OCI-LY1 (cell line): Measurements from ENCODE around the gene CHST11.

Experiments used
- H2AFZ ChIP-seq: fragments of 200-600 bp; sonication (generic), shearing (Covaris generic); 2 replicates; pipeline ENCODE4 v1.6.0; 2014; ENCODE audit warnings: antibody characterized with exemption, mild to moderate bottlenecking, low read length
- H3F3A ChIP-seq: fragments of 200-600 bp; sonication (generic), shearing (Covaris generic); 2 replicates; pipeline ENCODE4 v1.6.0; 2014; ENCODE audit warnings: mild to moderate bottlenecking, antibody characterized with exemption, low read length, moderate library complexity; ENCODE audit not compliant: insufficient read depth
- H3K27ac ChIP-seq: fragments of 200-600 bp; sonication (generic); 2 replicates; pipeline ENCODE4 v1.5.1; 2014; ENCODE audit warnings: low read length, mixed run types, mild to moderate bottlenecking, low read depth; ENCODE audit not compliant: poor library complexity, severe bottlenecking
- H3K27me3 ChIP-seq: fragments of 200-600 bp; sonication (generic); 2 replicates; pipeline ENCODE4 v1.6.0; 2014; ENCODE audit warnings: antibody characterized with exemption, mild to moderate bottlenecking, low read length, moderate library complexity; ENCODE audit not compliant: insufficient read depth
- H3K36me3 ChIP-seq: fragments of 200-600 bp; sonication (generic); 2 replicates; pipeline ENCODE4 v1.6.1; 2014; ENCODE audit warnings: mild to moderate bottlenecking, antibody characterized with exemption, low read length, moderate library complexity, mixed read lengths; ENCODE audit not compliant: insufficient read depth
- H3K4me1 ChIP-seq: fragments of 200-600 bp; sonication (generic); 2 replicates; pipeline ENCODE4 v1.5.1; 2014; ENCODE audit warnings: mild to moderate bottlenecking, low read length, moderate library complexity; ENCODE audit not compliant: insufficient read depth, severe bottlenecking
- H3K4me2 ChIP-seq: fragments of 200-600 bp; sonication (generic), shearing (Covaris generic); 2 replicates; pipeline ENCODE4 v1.6.1; 2014; ENCODE audit warnings: low read length
- H3K4me3 ChIP-seq: fragments of 200-600 bp; sonication (generic); 2 replicates; pipeline ENCODE4 v1.5.1; 2014; ENCODE audit warnings: low read length, low read depth, mild to moderate bottlenecking, mixed read lengths; ENCODE audit not compliant: poor library complexity, severe bottlenecking
- H3K79me2 ChIP-seq: fragments of 200-600 bp; shearing (Covaris generic); 2 replicates; pipeline ENCODE4 v1.6.1; 2016; ENCODE audit warnings: mixed run types, low read length, mixed read lengths; ENCODE audit not compliant: insufficient read depth
- H3K9ac ChIP-seq: fragments of 200-600 bp; sonication (generic), shearing (Covaris generic); 2 replicates; pipeline ENCODE4 v1.6.1; 2014; ENCODE audit warnings: mild to moderate bottlenecking, low read length, mixed read lengths
- H3K9me2 ChIP-seq: fragments of 200-600 bp; sonication (generic), shearing (Covaris generic); 2 replicates; pipeline ENCODE4 v1.6.1; 2014; ENCODE audit warnings: low read depth, mild to moderate bottlenecking, low read length, mixed read lengths
- H3K9me3 ChIP-seq: fragments of 200-600 bp; shearing (Covaris generic); 2 replicates; pipeline ENCODE4 v1.6.1; 2014; ENCODE audit warnings: low read length, mixed read lengths
- H4K20me1 ChIP-seq: fragments of 200-600 bp; sonication (generic), shearing (Covaris generic); 2 replicates; pipeline ENCODE4 v1.6.0; 2016; ENCODE audit warnings: mild to moderate bottlenecking, low read length; ENCODE audit not compliant: insufficient read depth
- CTCF ChIP-seq: fragments of 200-600 bp; sonication (generic), shearing (Covaris generic); IDR thresholded peaks from 2 replicates; pipeline ENCODE4 v1.5.1; 2017; ENCODE audit warnings: mild to moderate bottlenecking, antibody characterized with exemption, low read length, moderate library complexity, mixed read lengths
- EZH2 ChIP-seq: fragments of 200-600 bp; sonication (generic), shearing (Covaris generic); IDR thresholded peaks from 2 replicates; pipeline ENCODE4 v1.8.0; 2017; ENCODE audit warnings: borderline replicate concordance, mixed run types, mild to moderate bottlenecking, antibody characterized with exemption, low read length, moderate library complexity, mixed read lengths

CHST11 gene

GRCh38 chr12:104707194-104707593 lies 250.4 kb downstream of the CHST11 start:
- Histone ChIP-seq H3F3A (no peaks in the 10 kb centered on the region), H3K79me2 (no peaks in the 10 kb centered on the region), H3K4me1 (no peaks in the 10 kb centered on the region), H3K36me3 (no peaks in the 10 kb centered on the region), H3K9me2 (no peaks in the 10 kb centered on the region), H3K9me3 (no peaks in the 10 kb centered on the region), H3K4me2 (no peak overlapping the region), H2AFZ (no peak overlapping the region), H4K20me1 (no peaks in the 10 kb centered on the region), H3K27ac (no peak overlapping the region), H3K9ac (no peak overlapping the region), H3K27me3 (no peaks in the 10 kb centered on the region), H3K4me3 (no peak overlapping the region)
- TF ChIP-seq EZH2 (no peak), CTCF (no peak)

- no peaks in the 10 kb centered on the region for H3K9me3 ChIP-seq
- no peak overlapping the region for H3K4me2 ChIP-seq
- no peaks in the 10 kb centered on the region for H3K27me3 ChIP-seq
- TF ChIP-seq EZH2 (no peak), CTCF (no peak)
- H2AFZ ChIP-seq, result no peak overlapping the region
- H3F3A ChIP-seq, result no peaks in the 10 kb centered on the region
- no peak overlapping the region for H3K9ac ChIP-seq
- H3K27ac ChIP-seq, result no peak overlapping the region
- no peaks in the 10 kb centered on the region for H3K9me2 ChIP-seq
- H3K79me2 ChIP-seq, result no peaks in the 10 kb centered on the region
- H3K36me3 ChIP-seq, result no peaks in the 10 kb centered on the region
- no peaks in the 10 kb centered on the region for H4K20me1 ChIP-seq
- no peak overlapping the region for H3K4me3 ChIP-seq
- H3K4me1 ChIP-seq, result no peaks in the 10 kb centered on the region
Observed at GRCh38 chr12:104707794-104708558, 251.2 kb downstream of the CHST11 start.

DNA sequence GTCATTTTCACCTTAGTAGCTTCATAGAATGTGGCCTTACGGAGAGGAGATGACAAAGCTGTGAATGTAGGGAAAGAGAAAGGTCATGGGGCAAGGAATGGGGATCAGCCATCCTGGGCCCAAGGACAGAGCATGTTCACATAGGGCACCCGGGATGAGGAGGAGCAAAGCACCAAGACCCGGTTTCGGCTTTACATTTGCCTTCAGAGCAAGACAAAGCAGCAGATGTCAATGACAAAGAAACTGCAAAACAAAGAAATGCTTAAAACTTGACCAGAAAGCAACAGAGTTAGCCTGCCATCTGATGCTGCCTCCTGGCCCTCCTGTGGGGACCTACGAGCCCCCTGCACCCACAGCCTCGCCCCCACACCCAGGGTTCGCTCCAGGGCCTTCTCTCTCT lies 252.1 kb downstream of the CHST11 start:
- Histone ChIP-seq H3K9me2 (no peaks in the 10 kb centered on the region), H3F3A (no peaks in the 10 kb centered on the region), H3K27ac (no peak overlapping the region), H3K4me3 (no peak overlapping the region), H3K9me3 (no peaks in the 10 kb centered on the region), H3K79me2 (no peaks in the 10 kb centered on the region), H4K20me1 (no peaks in the 10 kb centered on the region), H3K36me3 (no peaks in the 10 kb centered on the region), H3K9ac (no peak overlapping the region), H2AFZ (no peak overlapping the region), H3K27me3 (no peaks in the 10 kb centered on the region), H3K4me1 (no peaks in the 10 kb centered on the region), H3K4me2 (no peak overlapping the region)
- TF ChIP-seq CTCF (no peak), EZH2 (no peak)
